GM23338 (cell line): ENCODE data around the gene ANKRD44.

ENCODE experiments used
- ZNF114 ChIP-seq: fragments of 250-450 bp; sonication (Bioruptor Pico); IDR thresholded peaks from 2 replicates; pipeline ENCODE4 v1.5.0; 2020; ENCODE audit warnings: mild to moderate bottlenecking, moderate library complexity
- TF ChIP-seq, protein P1 (sequence below), 2 experiments: fragments of 200-600 bp in 1 of 2; sonication (generic) in 1 of 2; conservative IDR thresholded peaks; 2 replicates each; pipeline versions ENCODE4 v1.5.1 to v1.6.1; 2016 to 2017; ENCODE audit warnings: antibody characterized with exemption in 2 of 2, low read depth in 2 of 2, mild to moderate bottlenecking in 2 of 2, moderate library complexity in 1 of 2
- TF ChIP-seq, protein P2 (sequence below): IDR thresholded peaks from one replicate; pipeline ENCODE4 v1.6.1; 2018; ENCODE audit warnings: antibody characterized with exemption; ENCODE audit not compliant: unreplicated experiment

DNA sequence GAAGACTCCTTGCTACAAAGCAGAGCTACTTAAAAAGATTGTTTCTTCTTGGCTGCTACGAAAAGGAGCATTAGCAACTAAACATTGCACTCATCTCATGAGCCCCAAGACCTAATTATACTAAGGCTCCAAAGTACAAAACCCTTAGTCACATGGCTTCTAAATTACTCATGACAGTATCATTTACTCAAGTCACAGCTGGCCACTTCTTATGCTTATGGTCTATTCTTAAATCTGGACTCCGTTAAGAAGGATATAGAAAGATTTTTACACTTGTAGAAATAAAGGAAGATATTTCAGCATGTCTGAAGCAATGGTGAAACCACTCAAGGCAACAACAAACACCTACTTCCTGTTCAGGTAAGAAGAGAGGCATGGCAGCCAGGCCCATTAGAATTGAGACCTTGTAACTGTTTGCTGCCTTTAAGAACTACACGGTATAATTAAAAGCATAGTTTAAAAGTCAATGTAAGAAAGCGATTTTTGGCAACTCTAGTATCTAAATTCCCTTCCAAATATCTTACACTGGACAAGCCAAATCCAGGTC is 12.7 kb downstream of the ANKRD44 start:
- TF ChIP-seq, protein P1, sequence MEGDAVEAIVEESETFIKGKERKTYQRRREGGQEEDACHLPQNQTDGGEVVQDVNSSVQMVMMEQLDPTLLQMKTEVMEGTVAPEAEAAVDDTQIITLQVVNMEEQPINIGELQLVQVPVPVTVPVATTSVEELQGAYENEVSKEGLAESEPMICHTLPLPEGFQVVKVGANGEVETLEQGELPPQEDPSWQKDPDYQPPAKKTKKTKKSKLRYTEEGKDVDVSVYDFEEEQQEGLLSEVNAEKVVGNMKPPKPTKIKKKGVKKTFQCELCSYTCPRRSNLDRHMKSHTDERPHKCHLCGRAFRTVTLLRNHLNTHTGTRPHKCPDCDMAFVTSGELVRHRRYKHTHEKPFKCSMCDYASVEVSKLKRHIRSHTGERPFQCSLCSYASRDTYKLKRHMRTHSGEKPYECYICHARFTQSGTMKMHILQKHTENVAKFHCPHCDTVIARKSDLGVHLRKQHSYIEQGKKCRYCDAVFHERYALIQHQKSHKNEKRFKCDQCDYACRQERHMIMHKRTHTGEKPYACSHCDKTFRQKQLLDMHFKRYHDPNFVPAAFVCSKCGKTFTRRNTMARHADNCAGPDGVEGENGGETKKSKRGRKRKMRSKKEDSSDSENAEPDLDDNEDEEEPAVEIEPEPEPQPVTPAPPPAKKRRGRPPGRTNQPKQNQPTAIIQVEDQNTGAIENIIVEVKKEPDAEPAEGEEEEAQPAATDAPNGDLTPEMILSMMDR (conservative IDR thresholded peaks at IDR 0.05; ENCODE audit: low read depth in 2 of 2), result no peak
- TF ChIP-seq, protein P2, sequence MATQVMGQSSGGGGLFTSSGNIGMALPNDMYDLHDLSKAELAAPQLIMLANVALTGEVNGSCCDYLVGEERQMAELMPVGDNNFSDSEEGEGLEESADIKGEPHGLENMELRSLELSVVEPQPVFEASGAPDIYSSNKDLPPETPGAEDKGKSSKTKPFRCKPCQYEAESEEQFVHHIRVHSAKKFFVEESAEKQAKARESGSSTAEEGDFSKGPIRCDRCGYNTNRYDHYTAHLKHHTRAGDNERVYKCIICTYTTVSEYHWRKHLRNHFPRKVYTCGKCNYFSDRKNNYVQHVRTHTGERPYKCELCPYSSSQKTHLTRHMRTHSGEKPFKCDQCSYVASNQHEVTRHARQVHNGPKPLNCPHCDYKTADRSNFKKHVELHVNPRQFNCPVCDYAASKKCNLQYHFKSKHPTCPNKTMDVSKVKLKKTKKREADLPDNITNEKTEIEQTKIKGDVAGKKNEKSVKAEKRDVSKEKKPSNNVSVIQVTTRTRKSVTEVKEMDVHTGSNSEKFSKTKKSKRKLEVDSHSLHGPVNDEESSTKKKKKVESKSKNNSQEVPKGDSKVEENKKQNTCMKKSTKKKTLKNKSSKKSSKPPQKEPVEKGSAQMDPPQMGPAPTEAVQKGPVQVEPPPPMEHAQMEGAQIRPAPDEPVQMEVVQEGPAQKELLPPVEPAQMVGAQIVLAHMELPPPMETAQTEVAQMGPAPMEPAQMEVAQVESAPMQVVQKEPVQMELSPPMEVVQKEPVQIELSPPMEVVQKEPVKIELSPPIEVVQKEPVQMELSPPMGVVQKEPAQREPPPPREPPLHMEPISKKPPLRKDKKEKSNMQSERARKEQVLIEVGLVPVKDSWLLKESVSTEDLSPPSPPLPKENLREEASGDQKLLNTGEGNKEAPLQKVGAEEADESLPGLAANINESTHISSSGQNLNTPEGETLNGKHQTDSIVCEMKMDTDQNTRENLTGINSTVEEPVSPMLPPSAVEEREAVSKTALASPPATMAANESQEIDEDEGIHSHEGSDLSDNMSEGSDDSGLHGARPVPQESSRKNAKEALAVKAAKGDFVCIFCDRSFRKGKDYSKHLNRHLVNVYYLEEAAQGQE, result no peak
- no peak for TF ChIP-seq ZNF114
